Gastrocnemius medialis (tissue), 4 donors: ENCODE measurements around the gene RBM33.

Source experiments
- CTCF ChIP-seq, 5 experiments: fragments of 450-650 bp in 3 of 5; fragments of 200-600 bp in 2 of 5; sonication (generic) in 2 of 5; IDR thresholded peaks in 4 of 5; conservative IDR thresholded peaks in 1 of 5; 1 replicate in 4 of 5; 2 replicates in 1 of 5; pipeline ENCODE4 v1.5.1; 2016 to 2019; ENCODE audit warnings: antibody characterized with exemption in 5 of 5, mild to moderate bottlenecking in 3 of 5, moderate library complexity in 3 of 5
- POLR2A ChIP-seq, 2 donors: fragments of 450-650 bp; IDR thresholded peaks; one replicate each; pipeline ENCODE4 v1.6.1; 2017; ENCODE audit warnings: antibody characterized with exemption in 2 of 2, mild to moderate bottlenecking in 2 of 2, moderate library complexity in 2 of 2

- TF ChIP-seq CTCF (IDR thresholded peaks at IDR 0.05 in 4 of 5, conservative IDR thresholded peaks at IDR 0.05 in 1 of 5) (no peak), POLR2A (IDR thresholded peaks at IDR 0.05) (no peak)
Observed at GRCh38 chr7:155715111-155715805, 70.8 kb downstream of the RBM33 start.
